ENCODE measurements around the gene PTPN7.
"Not testable (repeated sequence)": the region's sequence is repeated elsewhere in the genome, so short reads cannot be mapped to it uniquely, and the experiment has no call there.

Gene PTPN7

DNA sequence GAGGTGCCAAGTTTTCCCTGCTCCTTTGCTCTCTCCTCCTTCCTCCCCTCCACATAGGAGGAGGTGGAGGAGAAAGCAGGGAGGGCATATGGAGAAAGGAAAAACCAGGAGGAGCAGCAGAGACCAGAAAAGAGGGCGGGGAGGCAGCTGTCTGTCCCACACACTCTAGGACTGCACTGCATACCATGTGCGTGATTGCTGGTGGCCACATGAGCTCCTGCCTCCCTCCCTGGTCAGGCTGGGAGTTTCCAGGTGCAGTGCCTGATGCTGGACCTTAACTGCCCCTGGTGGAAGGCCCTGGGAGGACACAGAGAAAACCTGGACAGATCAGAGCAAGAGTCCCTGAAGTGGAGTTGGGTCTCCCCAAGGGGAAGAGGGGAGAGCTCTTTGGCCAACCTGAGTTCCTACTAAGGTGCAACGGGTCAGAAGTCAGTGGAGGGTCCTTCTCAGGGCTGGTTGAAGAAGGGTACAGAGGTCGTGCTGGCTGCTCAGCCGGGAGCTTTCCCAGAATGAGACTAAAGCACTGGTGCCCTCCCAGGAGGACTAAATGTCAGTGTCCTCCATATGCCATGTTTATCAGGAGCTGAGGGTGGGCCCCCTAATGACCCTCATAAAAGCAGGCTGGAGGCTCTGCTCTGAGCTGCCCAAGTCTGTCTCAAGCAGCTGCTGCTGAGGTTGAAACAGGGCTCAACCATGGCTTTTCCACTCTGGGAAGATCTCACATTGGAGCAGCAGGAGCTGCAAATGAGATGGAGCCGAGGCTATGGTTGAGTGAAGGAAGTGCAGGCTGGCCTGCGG is 29.7 kb upstream of the PTPN7 start:
- DNase-seq (ENCODE audit: low read depth, low spot score): no peak

DNA sequence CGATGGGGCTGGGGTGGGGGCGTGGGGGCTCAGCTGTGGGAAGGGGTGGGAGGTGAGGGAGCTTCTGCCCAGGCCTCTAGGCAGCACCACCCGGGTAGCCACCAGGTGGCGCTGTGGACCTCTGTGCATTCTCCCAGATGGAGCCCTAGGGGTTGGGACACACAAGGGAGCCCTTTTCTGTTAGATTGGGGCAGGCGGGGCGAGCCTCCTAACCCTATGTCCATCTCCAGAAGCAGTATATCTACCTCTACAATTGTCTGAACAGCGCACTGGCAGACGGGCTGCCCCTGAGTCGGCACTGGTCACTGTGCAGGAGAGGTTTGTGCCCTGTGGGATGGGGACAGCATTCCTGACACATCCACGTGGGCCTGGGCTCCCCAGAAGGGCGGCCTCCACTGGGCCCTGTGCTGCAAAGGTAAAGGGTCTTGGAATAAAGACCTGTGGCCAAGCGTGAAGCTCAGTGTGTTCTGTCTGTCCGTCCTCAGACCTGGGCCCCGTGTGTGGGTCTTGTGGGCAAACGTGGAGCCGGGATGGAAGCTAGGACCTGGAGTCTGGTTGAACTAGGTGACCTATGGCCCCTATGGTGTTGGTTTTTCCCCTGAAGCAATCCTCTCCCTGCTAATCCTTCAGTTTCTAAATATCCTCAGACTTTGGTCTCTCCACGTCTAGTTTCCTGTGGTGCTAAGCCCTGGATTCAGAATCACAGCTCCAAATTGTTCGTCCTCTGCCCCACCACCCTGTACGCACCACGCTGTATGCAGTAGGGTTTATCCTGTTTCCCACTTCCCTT is 28.8 kb upstream of the PTPN7 start:
- DNase-seq (ENCODE audit: low read depth, low spot score): peak; percentile 77

DNA sequence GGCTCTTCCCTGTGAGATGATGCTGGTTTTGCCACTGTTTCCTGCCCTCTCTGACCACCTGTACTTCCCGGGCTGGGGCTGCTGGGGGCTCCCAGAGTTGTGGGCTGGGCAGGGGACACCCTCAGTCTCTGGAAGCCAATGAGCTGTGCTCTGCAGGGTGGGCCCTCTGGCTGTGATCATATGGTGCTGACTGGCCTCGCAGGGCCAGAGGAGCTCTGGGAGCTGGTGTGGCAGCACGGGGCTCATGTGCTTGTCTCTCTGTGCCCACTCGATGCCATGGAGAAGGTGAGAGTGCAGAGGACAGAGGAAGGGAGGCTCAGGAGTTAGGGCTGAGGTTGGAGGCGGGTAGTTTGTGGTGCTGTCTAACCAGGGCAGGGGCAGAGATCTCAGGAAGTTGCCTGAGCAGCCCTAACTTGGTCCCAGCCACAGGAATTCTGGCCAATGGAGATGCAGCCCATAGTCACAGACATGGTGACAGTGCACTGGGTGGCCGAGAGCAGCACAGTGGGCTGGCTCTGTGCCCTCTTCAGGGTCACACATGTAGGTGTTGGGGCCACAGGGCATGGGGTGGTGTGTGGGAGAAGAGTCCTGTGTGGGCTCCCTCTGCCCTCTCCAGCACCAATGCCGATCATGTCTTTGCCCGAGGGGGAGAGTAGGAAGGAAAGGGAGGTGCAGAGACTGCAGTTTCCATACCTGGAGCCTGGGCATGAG is 27.4 kb upstream of the PTPN7 start:
- no peak for DNase-seq (ENCODE audit: low read depth, low spot score)

DNA sequence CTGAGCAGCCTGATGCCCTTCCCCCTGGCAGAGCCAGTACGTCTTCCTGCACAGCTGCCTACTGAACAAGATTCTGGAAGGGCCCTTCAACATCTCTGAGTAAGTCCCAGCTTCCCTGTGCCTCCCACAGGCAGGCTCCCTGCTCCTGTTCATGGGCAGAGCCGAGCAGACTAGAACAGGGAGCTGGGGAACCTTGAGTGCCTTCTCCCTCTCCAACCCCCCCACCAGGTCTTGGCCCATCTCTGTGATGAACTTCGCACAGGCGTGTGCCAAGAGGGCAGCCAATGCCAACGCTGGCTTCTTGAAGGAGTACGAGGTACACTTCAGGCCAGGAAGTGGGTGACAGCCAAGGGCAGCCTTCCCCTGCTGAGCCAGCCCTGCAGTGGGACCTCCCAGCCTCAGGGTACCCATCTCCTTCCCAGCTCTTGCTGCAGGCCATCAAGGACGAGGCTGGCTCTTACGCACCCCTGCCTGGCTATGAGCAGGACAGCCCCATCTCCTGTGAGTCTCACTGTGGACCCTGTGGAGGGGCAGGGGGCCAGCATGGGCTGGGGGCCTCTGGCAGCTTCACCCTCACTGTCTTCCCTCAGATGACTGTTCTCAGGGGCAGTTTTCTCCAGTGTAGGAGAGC is 26.8 kb upstream of the PTPN7 start:
- no peak for DNase-seq (ENCODE audit: low read depth, low spot score)

DNA sequence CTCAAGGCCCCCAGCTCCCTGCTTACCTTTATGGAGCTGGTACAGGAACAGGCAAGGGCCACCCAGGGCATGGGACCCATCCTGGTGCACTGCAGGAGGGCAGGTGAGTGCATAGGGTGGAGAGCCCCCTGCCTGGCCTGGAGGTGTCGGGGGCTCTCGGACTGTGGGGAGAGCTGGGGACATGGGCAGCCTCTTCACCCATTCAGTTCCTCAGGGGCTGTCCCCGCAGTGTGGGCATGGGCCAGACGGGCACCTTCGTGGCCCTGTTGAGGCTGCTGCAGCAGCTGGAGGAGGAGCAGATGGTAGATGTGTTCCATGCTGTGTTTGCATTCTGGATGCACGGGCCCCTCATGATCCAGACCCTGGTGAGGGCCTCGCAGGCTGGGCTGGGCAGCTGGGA is 25.9 kb upstream of the PTPN7 start:
- no peak for DNase-seq (ENCODE audit: low read depth, low spot score)

DNA sequence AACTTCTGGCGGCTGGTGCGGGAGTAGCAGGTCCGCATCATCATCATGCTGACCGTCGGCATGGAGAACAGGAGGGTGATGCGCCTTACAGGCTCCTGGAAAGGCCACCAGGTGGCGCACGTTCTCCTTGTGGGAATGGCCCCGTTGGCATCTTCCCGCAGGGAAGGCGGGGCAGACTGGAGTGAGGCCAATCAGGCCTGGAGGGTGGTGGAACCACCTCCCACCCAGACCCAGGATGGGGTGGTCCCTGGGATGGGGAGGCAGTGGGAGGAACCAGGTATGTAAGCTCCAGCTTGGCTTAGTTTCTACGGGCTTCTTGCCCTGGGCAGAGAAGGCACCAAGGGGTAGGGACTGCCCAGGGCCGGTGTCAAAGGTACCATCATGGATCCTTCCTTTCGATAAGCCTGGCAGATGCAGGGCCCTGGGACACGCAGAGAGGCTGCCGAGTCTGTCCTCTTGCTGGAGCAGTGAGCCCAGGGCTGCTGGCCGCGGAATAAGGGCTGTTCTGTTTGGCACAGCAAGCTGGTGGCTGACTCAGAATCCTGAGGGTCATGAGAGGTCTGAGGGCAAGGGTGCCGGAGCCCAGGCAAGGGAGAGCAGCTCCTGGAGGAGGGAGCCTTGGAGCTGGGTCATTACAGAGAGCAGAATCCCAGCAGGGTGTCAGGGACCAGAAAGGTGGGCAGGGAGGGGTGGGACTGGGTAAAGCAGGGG is 24.5 kb upstream of the PTPN7 start:
- DNase-seq (ENCODE audit: low read depth, low spot score): peak; percentile 94

DNA sequence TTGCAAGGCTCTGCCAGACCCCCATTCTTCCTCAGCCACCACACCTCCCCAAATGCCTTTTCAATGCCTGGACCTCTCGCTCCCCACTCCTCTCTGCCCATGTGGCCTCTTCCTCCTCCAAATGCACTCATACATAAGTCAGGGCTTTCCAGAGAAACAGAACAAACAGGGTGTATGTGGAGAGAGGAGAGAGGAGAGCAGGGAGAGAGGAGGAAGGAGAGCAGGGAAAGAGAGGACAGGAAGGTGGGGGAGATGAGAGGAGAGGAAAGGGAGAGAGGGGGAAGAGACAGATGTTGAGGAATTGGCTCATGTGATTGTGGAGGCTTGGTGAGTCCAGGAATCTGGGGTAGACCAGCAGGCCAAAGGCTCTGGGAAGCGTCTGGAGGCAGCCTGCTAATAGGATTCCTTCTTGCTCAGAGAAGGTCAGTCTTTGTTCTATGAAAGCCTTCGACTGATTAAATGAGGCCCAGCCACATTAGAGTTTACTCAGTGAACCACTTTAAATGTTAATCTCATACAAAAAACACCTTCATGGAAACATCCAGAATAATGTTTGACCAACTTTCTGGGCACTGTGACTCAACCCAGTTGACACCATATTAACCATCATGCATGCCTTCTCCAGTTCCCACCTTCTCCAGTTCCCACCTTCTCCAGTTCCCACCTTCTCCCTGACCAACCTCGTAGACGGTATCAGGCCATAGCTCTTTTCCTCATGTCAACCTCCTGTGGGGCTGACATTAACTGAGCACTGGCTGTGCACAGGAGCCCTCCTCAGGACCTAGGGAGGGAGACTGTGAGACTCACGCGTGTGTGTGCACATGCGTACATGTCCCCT is 21.9 kb upstream of the PTPN7 start:
- DNase-seq (ENCODE audit: low read depth, low spot score): no peak

DNA sequence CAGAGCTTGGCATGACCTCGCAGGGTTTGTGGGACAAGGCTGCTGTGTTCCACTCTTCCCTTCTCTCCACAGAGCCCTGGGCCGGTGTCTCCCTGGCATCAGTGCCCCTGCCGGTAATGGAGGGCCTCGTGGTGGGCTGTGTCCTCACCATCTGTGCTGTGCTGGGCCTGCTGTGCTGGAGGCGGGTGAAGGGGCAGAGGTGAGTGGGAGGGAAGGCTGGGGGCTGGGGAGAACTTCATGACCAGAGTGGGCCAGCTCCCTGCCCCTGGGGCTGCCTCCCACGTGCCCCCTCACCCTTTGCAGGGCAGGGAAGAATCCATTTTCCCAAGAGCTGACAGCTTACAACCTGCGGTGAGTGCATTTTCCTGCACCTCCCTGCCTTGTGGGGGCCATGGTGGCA is 21.2 kb upstream of the PTPN7 start:
- no peak for DNase-seq (ENCODE audit: low read depth, low spot score)

DNA sequence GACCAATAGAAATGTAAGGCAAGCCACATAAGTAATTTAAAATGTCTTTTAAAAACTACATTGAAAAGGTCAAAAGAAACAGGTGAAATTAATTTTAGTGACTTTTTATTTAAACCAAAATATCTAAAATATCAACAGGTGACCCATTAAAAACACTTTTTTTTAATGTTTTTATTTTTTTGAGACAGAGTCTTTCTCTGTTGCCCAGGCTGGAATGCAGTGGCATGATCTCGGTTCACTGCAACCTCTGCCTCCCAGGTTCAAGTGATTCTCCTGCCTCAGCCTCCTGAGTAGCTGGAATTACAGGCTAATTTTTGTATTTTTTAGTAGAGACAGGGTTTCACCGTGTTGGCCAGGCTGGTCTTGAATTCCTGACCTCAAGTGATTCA is 20.3 kb upstream of the PTPN7 start:
- DNase-seq (ENCODE audit: low read depth, low spot score): not testable (repeated sequence)

DNA sequence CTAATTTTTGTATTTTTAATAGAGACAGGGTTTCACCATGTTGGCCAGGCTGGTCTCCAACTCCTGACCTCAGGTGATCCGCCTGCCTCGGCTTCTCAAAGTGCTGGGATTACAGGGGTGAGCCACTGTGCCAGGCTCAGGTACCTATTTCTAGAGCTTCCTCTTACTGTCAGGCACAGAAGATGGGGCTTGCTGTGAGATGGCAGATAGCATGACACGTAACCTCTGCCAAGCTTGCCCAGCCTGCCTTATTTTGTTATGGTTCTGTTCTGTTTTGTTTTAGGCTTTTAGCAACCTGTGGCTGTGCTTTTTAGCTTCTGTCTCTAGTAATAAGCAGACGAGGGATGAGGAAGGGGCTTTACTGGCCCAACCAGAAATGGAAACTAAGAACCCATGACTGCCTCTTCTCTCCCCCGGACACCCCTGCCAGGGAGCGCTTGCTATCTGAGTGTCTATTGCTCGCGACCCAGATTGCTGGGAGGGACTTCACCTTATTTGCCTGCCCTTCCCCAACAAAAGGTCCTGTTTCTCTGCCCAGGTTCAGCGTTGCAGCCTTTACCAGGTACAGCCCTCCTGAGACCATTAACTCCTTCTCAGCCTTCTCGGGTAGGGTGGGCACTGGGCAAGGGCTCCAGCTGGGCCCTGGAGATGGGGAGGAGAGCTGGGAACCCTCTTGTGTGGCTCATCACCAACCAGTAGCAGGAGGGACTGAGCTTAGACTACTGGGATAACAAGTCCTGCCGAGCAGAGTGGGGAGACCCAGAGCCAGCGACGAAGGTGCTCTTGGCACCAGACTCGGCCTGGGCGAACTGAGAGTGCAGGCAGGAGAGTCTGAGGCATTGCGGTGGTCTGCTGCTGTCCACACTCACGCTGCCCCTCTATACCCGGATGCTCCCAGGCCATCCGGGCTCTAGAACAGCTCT is 19.7 kb upstream of the PTPN7 start:
- no peak for DNase-seq (ENCODE audit: low read depth, low spot score)

DNA sequence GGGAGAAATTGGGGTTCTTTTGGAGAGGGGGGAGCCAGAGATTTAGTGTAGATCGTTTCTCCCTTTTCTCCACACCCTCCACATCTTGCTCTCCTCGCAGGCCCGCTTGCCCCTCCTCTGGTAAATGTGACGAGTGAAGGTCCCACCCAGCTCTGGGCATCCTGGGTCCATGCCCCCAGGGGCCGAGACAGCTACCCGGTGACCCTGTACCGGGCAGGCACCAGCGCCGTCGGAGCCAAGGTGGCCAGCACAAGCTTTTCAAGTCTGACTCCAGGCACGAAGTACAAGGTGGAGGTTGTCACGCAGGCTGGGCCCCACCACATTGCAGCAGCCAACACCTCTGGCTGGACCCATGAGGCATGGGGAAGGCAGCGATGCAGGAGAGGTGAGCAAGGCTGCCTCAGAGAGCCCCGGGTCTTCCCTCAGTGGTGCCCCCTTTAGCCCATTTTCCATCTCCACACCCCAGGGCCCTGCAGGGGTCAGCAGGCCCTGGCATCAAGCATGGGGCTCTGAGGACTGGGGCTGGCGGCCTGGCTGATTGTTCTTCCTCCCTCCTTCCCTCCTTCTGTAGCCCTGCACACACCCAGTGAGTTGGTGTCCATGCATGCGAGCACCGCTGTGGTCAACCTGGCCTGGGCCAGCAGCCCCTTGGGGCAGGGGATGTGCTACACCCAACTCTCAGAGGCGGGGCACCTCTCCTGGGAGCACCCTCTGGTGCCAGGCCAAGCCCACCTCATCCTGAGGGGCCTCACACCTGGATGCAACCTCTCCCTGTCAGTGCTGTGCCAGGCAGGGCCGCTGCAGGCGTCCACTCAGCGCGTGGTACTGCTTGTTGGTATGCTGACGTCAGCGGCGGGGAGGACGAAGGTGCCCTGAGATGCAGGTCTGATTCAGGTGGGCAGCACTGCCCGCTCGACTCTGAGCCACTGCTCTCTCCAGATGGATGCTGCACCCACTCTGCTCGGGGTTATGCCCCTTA is 16.8 kb upstream of the PTPN7 start:
- no peak for DNase-seq (ENCODE audit: low read depth, low spot score)

DNA sequence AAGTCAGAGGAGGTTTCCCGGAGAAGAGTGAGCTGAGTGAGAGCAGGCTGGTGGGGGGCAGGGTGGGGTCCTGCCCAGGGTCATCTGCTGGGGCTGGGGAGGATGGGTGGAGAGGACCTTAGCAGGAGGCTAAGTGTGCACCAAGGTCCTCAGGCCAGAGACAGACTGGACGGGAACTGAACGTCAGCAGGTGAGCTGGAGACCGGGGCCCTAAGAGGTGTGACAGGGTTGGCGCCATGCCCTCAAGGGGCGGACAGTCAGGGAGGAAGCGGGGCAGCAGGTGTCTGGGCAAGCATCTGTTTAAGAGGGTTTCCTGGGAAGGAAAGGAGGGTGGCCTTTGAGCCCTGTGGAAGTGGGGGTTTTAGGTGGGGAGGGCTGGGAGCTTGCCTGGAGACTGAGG is 13.6 kb upstream of the PTPN7 start:
- DNase-seq (ENCODE audit: low read depth, low spot score): no peak

DNA sequence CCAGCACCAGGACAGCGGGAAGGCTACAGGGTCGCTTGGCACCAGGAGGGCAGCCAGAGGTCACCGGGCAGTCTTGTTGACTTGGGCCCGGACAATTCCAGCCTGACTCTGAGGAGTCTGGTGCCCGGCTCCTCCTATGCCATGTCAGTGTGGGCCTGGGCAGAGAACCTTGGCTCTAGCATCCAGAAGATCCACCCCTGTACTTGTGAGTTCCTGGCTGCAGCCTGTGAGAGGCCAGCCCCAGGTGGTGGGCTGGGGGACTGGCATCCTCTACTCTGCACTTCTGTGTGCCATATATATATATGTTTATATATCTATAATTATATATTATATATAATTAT is 11.6 kb upstream of the PTPN7 start:
- no peak for DNase-seq (ENCODE audit: low read depth, low spot score)

DNA sequence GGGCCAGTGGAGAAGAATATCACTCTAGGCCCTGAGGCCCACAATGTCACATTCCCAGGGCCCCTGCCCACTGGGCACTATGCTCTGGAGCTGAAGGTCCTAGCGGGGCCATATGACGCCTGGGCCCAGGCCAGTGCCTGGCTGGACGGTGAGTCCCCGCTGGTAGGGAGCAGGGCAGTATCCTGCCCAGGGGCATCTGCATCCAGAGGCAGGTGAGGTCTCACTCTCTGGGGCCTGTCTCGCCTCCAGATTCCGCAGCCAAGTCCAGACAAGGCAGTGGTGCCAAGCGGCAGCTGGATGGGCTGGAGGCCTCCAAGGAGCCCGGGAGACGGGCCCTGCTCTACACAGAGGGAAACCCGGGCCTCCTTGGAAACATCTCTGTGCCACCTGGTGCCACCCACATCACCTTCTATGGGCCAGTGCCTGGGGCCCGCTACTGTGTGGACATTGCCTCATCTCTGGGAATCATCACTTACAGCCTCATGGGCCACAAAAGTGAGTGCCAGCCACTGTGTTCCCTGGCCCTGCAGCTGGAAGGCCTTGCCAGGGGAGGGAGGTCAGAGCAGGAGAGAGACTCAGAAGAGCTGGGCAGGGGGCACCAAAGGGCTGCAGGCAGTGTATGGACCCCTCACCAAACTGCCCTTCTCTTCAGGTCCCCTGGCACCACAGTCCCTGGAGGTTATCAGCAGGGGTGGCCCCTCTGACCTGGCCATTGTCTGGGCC is 11.1 kb upstream of the PTPN7 start:
- DNase-seq (ENCODE audit: low read depth, low spot score): no peak

DNA sequence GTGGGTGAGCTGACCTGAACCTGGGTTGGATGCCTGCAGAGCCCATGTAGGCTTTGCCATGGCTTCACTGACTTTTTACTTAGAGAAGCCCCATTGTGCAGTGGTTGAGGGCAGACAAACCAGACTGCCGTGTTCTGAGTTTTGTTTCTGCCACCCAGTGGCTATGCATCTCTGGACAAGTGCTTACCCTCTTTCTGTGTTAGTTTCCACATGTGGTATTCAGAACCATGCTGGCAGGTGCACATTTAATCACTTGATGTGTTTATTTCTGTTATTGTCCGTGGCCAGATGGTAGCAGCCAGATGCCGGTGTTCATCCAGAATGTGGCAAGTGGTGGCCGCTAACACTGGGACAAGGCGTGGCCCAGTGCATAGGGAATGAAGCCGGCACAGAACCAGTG is 10.3 kb upstream of the PTPN7 start:
- no peak for DNase-seq (ENCODE audit: low read depth, low spot score)

DNA sequence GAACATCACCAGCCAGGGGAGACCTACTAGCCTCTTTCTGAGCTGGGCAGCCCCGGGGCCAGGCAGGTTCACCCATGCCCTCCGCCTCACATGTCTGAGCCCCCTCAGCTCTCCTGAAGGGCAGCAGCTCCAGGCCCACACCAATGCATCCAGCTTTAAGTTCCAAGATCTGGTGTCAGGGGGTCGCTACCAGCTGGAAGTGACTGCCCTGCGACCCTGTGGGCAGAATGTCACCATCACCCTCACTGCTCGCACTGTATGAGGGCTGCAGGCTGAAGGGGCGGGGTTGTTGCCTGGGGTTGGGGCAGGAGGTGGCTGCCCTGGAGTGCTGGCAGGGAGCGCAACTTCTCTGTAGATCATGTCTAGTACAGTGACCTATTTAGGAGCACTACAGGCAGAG is 8.5 kb upstream of the PTPN7 start:
- DNase-seq (ENCODE audit: low read depth, low spot score): no peak

DNA sequence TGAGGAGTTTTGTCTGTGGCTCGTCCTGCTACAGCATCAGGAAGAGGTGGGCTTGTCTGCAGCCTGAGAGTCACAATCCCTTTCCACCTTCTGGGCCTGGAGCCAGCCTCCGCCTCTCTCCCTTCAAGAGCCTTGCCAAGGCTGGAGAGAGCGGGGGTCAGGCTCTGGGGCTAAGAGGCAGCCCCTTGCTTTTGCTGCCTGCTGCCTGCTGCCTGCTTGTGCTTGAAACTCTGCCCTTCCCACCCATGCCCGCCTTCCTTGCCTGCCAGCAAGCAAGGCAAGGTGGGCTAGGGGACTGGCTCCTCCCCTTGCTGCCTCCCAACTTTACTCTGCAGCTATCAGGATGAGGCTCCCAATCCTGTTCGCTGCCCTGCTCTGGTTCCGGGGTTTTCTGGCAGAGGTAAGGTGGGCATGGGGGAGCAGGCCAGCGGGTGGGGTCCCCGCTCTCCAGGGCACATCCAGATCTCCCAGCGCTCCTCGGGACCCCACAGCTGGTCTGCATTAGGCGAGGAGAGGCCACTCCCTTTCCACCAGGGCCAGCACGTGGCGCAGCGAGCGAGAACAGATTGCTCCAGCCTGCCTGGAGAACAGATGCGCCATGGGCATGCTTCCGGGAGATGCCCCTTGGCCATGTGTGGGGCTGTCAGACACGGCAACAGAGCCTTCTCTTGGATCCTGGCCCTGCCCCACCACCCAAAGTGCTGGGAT is 7.5 kb upstream of the PTPN7 start:
- DNase-seq (ENCODE audit: low read depth, low spot score): peak; percentile 56

Data from astrocyte of the hippocampus (primary cell).